NCI-H748 treated with DMSO at 0.1 percent for 48 hours (cell line): Measurements from ENCODE around the gene RTEL1.
"Not testable (repeated sequence)": the region's sequence is repeated elsewhere in the genome, so short reads cannot be mapped to it uniquely, and the experiment has no call there.

Experiments
- DNase-seq: peaks from one replicate; lab custom pipeline; 2025; lab: John Stamatoyannopoulos, UW

Gene RTEL1

GRCh38 chr20:63652192-63652980 lies 5.7 kb upstream of the RTEL1 start:
- no peak for DNase-seq

GRCh38 chr20:63653041-63653973 lies 4.8 kb upstream of the RTEL1 start, which contains the start of gene STMN3:
Gene STMN3 (minus strand): TSS chr20:63653424. CDS start chr20:63653345, 79 bp downstream.
- peak; percentile 50 for DNase-seq

- no peak for DNase-seq
These were observed 4.0 kb upstream of the RTEL1 start for GRCh38 chr20:63653974-63654668.

- DNase-seq: no peak
These were observed 2.9 kb upstream of the RTEL1 start for GRCh38 chr20:63655249-63655648.

- DNase-seq: no peak
These were observed 1.7 kb upstream of the RTEL1 start for GRCh38 chr20:63656451-63656850.

- DNase-seq: no peak
These were observed 714 bp upstream of the RTEL1 start for GRCh38 chr20:63657260-63657936.

- DNase-seq: no peak
These were observed 656 bp downstream of the RTEL1 start for GRCh38 chr20:63658749-63659187.

- DNase-seq: no peak
These were observed 1.3 kb downstream of the RTEL1 start for GRCh38 chr20:63659370-63659769.

- not testable (repeated sequence) for DNase-seq
These were observed 2.1 kb downstream of the RTEL1 start for GRCh38 chr20:63660174-63660573.

- DNase-seq: no peak
These were observed 2.5 kb downstream of the RTEL1 start for GRCh38 chr20:63660622-63661021.

- no peak for DNase-seq
These were observed 3.0 kb downstream of the RTEL1 start for GRCh38 chr20:63661108-63661507.

GRCh38 chr20:63661959-63662812 lies 4.1 kb downstream of the RTEL1 start:
- no peak for DNase-seq

- DNase-seq: no peak
These were observed 4.7 kb downstream of the RTEL1 start for GRCh38 chr20:63662813-63663189.

GRCh38 chr20:63663332-63664066 lies 5.4 kb downstream of the RTEL1 start:
- DNase-seq: no peak

GRCh38 chr20:63664143-63664851 lies 6.2 kb downstream of the RTEL1 start:
- no peak for DNase-seq

- no peak for DNase-seq
These were observed 6.9 kb downstream of the RTEL1 start for GRCh38 chr20:63664861-63665594.

- no peak for DNase-seq
These were observed 7.6 kb downstream of the RTEL1 start for GRCh38 chr20:63665708-63666107.

GRCh38 chr20:63667858-63668257 lies 9.7 kb downstream of the RTEL1 start:
- no peak for DNase-seq

GRCh38 chr20:63668351-63668750 lies 10.2 kb downstream of the RTEL1 start:
- no peak for DNase-seq
